GM19239 (cell line): Measurements from ENCODE around the gene METTL13.
A peak's percentile ranks its signal among the peaks of the same experiment; 100 is the strongest.

Experiments used
- DNase-seq: peaks from one replicate; pipeline ENCODE4 v3.0.0; 2011; ENCODE audit warnings: low spot score; ENCODE audit not compliant: insufficient read length
- FAIRE-seq: peaks from 2 replicates; lab custom pipeline; 2011; peaks lifted over from hg19 to GRCh38; lab: Jason Lieb, UNC

Gene METTL13

DNA sequence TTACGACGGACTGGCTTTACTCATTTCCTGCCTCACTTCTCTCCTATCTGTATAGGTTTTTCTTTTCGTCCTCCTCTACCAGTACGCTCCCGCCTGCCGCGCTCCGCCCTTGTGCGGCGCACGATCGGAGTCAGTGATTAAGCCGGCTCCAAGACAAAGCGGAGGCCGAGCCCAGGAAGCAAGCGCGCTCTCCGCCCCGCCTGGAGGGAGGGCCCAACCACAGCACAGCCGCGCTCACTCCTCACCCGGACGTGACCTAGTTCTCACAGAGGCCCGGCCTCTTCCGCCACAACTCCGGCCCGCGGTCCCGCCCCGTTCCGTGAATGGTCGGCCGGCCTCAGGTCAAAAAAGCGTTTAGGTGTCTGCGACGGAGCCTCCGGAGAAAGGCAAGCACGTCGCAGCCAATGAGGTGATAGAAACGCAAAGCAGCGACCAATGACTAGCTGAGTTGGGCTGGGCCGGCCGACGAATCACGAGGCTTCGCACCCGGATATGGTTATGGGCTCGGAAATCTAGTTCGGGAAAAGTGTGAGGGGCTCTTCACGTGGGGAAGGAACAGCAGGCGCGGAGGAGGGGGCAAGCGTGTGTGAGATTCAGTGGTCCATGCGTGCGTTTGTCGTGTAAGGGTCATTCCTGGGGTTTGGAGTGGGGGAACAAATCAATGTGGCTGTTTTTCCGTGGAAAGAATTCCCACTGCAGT lies at the start of gene METTL13:
TSS of gene METTL13 (plus strand) at position 485 of the 700 bp plus-strand sequence. CDS start 308 bp downstream, outside the sequence.
- peak; percentile 89 for DNase-seq
- FAIRE-seq = peak; percentile 96

- FAIRE-seq = no peak
- no peak for DNase-seq
Measured at GRCh38 chr1:171736196-171736595, 45.3 kb upstream of the METTL13 start.

- DNase-seq (no peak), FAIRE-seq (no peak)
Measured at GRCh38 chr1:171738911-171739310, 42.5 kb upstream of the METTL13 start.

DNA sequence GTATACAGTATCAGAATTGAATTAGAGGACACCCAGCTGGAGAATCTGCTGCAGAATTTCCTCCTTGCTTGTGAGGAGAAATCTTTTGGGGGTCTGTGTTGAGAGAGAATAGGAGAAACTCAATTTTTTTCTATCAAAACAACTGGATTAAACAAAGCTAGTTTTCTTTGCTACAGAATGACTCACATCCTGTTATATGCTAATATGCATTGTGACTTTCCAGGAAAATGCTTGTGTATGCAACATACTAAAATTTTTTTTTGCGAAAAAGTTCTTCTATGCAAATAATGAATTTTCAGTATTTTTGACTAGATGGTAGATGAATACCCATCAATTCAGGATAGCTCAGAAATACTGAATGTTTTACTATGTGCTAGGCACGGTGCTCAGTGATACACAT lies 41.8 kb upstream of the METTL13 start:
- FAIRE-seq = no peak
- DNase-seq = no peak

GRCh38 chr1:171740356-171740863 lies 41.0 kb upstream of the METTL13 start:
- DNase-seq (no peak), FAIRE-seq (no peak)

DNA sequence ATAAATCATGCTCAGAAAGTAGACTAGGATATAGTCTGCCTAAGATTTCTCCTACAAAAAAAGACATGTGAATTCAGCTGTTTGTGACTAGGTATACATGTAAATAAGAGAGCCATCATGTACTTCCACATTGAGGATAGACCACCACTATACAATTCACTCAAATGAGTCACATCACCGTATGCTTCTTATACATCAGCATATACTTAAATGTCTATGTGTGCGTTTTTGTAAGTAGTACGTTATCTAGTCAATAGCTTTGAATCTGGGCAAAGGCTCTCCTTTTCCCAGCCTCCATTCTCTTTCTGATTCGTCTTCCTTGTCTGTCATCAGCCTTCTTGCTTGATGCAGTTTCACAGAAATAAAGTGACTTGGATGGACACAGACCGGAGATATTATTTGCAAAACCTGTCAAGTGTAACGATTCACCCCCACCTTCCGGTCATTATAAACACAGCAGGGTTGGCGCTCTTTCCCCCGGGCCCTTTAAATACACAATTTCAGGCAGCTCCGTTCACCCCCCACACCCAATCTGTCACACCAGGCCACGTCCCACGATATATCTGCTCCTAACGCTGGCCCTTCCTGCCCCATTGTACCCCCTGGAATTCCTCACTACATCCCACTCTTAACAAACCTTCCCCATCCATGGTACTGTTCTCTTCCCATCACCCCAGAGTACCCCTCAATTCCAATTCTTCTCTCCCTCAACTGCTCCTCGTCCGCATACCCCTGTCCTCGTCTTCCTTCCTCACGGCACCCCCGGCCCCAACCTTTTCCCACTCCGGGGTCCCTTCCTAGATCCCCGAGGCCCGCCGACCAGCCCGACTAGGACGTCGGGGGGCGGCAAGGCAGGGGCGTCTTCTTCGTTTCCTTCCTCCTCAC lies 40.2 kb upstream of the METTL13 start:
- FAIRE-seq = peak; percentile 89
- peak; percentile 17 for DNase-seq

DNA sequence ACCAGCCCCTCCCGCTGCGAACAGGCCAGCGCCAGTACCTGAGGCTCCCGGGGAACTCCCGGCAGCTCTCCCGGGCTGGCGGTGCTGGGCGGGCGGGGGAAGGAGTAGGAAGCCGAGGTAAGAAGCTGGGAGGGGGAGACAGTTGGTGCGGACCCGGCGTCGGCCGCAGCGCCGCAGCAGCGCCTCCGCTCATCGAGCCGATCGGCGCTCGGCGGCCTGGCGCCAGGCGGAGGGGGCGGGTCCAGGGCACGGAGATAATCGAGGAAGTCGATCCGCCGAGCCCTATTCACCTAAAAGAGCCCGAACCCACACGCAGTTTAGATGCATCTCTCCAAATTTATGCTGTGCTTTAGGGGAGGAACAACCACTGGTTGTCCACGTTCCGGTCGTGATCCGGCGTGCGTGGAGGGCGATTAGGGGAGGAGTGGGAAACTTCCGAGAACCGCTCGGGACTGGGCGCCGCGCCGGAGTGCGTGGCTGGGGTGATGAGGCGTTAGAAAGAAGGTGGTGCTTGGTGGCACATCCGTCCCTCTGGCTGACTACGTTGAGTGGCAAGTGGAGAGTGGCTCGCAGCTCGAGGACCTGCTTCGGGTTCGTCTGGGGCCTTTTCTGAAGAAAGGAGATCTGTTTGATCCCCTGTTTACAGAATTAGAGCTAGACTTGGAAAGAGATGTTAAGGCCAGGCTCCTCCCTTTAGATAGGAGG lies 39.4 kb upstream of the METTL13 start, which contains the start of gene VAMP4:
TSS of gene VAMP4 (minus strand) at position 194 of the 705 bp plus-strand sequence. CDS start 3,651 bp downstream, outside the sequence.
- peak; percentile 70 for DNase-seq
- FAIRE-seq = peak; percentile 93

DNA sequence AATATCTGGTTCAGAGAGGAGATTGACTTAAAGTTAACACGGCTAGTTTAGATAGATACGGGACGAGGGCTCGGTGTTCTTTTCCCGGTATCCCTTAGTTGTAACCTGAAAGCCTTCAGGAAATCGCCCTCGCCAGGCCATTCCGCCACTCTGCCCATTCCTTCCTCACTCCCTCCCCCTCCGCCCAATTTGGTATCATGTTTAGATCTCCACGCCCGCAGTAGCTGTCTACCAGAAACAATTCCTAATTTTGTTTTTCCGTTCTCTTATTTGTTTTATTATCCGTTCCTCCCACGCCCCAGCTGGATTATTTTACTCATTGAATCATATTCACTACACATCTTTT lies 38.9 kb upstream of the METTL13 start:
- DNase-seq (no peak), FAIRE-seq (peak; percentile 14)

DNA sequence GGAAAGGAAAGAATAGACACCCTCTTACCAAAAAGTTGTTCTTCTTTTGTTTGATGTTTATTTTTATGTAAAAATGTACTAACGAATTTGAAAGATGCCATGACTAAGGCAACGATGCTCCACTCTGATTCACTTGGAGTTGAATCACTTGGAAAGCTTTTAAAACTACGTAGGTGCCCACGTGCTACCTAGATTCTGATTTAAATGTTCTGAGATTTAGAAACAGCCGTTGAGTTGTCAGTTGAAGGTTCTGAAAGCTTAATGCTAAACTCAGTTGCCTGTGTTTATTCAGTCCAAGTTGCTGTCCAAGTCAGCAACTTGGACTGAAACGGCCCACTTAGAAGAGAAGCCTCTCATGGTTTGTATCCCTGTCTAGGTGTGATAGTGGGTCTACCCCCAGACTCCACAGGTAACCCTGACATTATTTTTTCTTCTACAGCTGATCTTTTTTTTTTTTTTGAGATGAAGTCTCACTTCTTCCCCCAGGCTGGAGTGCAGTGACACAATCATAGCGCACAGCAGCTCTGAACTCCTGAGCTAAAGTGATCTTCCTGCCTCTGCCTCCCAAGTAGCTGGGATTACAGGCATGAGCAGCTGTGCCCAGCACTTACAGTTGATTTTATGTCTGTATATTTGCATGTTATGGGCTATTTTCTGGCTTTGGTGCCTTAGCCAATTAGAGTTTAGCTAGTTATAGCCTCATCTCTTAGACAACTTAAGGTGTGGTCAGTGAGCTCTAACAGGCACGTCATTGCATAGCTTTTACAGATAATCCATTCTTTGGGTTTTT lies 38.2 kb upstream of the METTL13 start:
- DNase-seq = no peak
- FAIRE-seq = peak; percentile 4

DNA sequence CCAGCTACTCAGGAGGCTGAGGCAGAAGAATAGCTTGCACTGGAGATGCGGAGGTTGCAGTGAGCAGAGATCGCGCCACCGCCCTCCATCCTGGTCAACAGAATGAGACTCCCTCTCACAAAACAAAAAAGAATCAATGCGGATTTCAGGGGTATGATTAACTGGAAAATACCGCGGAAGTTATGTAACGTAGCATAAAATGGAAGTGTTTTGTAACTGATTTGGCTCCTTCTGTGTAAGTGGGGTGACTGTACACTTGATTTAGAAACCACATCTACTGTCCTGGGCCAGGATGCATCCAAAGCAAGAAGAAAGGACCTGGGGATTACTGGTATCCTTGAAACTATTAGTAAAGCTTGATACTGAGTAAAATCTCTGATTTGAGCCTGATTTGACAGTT lies 36.5 kb upstream of the METTL13 start:
- no peak for DNase-seq
- FAIRE-seq = no peak

DNA sequence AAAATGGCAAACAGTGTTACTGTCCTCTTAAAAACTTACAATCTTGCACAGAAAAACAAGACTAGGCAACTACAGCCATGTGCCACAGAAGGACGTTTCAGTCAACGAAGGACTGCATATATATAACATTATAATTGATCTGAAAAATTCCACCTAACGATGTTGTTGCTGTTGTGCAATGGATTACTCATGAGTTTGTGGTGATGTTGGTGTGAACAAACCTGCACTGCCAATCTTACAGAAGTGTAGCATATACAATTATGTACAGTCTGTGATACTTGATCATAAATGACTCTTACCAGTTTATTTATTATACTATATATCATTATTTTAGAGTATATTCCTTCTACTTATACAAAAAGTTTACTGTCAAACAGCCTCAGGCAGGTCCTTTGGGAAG lies 32.8 kb upstream of the METTL13 start:
- DNase-seq (no peak), FAIRE-seq (no peak)

DNA sequence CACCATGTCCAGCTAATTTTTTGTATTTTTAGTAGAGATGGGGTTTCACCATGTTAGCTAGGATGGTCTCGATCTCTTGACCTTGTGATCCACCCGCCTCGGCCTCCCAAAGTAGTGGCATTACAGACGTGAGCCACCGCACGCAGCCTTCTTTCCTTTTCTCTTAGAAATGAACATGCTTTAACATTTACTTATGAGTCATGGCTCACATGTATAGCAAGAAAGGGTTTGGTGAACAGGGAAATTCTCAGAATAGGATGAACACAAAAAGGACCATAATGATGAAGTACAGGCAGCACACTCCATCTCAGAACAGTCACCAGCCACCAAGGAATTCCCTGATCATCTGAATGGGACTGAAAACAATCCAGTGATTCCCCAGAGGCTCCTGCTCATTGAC lies 30.2 kb upstream of the METTL13 start:
- DNase-seq (no peak), FAIRE-seq (no peak)

GRCh38 chr1:171753182-171753581 lies 28.3 kb upstream of the METTL13 start:
- no peak for DNase-seq
- no peak for FAIRE-seq

- no peak for DNase-seq
- FAIRE-seq = no peak
Measured at GRCh38 chr1:171753685-171754352, 27.6 kb upstream of the METTL13 start.

- FAIRE-seq (no peak), DNase-seq (no peak)
Measured at GRCh38 chr1:171754353-171754705, 27.1 kb upstream of the METTL13 start.

DNA sequence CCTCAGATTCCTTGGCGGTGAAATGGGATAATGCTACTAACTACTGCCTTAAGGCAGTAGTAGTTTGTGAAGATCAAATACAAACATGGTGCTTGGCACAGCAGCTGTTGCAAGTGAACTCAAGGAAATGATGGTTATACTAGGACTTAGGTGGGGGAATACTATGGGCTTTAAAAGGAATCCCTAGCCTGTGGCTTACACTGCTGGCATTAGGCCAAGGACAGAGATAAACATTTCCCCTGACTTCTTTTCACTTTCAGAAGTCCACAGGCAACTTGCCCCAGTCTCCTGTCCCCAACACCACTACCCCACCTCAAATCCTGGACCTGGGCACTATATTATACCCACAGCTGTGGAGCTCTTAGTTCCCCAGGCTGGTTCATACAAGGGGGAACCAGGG lies 26.5 kb upstream of the METTL13 start:
- no peak for FAIRE-seq
- no peak for DNase-seq

- DNase-seq (no peak), FAIRE-seq (no peak)
Measured at GRCh38 chr1:171756856-171757255, 24.6 kb upstream of the METTL13 start.

DNA sequence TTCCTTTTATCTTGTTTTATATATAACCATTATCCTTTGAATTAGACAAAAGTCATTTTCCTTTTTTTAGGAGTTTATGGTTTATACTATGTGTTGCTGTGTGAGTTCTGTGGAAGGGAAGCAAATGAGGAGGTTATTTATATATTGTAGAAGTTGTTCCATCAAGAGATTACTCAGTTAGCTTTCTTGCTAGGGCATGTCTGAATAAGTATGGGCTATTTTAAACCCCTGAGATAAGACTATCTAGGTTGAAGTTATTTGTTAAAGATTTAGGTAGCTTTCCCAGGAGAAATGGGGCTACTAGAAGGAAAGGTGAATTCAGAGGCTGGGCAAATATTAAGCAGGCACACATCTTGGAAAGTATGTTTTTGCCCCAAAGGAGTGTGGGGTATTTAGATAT lies 23.4 kb upstream of the METTL13 start:
- FAIRE-seq (no peak), DNase-seq (no peak)

- FAIRE-seq = no peak
Measured at GRCh38 chr1:171762143-171762563, 19.3 kb upstream of the METTL13 start.

More at GRCh38 chr1:171762143-171762563, 19.3 kb upstream of the METTL13 start:
- no peak for DNase-seq
